ENCODE data around the gene MUS81.

Gene MUS81

DNA sequence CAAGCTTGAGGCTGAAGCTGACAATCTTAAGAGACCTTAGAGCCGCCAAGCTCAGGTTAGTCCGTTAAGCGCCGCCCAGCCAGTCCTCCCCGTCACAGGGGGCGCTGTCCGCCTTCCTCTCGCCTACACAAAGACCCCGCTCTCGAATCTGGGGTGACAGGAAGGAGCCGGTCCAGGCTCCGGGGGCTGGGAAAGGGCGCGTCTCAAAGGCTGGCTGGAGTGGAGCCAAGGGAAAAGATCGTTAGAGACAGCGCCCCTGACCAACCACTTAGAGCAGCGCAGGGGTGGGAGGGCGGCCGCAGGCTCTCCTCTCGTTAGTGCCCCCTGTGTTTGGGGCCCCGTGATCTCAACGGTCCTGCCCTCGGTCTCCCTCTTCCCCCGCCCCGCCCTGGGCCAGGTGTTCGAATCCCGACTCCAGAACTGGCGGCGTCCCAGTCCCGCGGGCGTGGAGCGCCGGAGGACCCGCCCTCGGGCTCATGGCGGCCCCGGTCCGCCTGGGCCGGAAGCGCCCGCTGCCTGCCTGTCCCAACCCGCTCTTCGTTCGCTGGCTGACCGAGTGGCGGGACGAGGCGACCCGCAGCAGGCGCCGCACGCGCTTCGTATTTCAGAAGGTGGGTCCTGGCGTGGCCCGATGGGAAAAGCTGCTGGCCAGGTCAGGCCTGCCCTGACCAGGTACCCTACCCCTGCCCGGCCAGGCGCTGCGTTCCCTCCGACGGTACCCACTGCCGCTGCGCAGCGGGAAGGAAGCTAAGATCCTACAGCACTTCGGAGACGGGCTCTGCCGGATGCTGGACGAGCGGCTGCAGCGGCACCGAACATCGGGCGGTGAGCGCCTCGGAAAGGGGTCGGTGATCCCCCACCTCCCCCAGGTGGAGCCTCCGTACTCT, at the start of gene MUS81:
Gene MUS81 (plus strand): TSS at position 156 of the 887 bp plus-strand sequence. CDS start 321 bp downstream, at position 477.
- H3K9me3 ChIP-seq (ENCODE audit: insufficient read depth, low read length) = no peaks in the 10 kb centered on the region
- peak within 1 kb of the TSS; percentile 97 for H3K9ac ChIP-seq (ENCODE audit: low read length)
- H3K79me2 ChIP-seq (ENCODE audit: insufficient read depth, low read length) = peaks cover 41% of the 10 kb centered on the region
- H3K27ac ChIP-seq (ENCODE audit: low read depth, low read length) = peak within 1 kb of the TSS; percentile 90
- peak within 1 kb of the TSS; percentile 65 for H3K4me3 ChIP-seq (ENCODE audit: insufficient read depth, low read length, poor library complexity, severe bottlenecking)
- H3K9me2 ChIP-seq (replicated peaks; ENCODE audit: insufficient read depth, low read length) = no peaks in the 10 kb centered on the region
- H3K4me2 ChIP-seq (ENCODE audit: low read depth, low read length, poor library complexity, severe bottlenecking) = peak within 1 kb of the TSS; percentile 94
- peak within 1 kb of the TSS; percentile 21 for H2AFZ ChIP-seq (ENCODE audit: low read depth, low read length, severe bottlenecking)
- H3K27me3 ChIP-seq (ENCODE audit: low read length) = no peaks in the 10 kb centered on the region
- peaks cover 12% of the 10 kb centered on the region for H3K36me3 ChIP-seq (ENCODE audit: low read length)
- peaks cover 12% of the 10 kb centered on the region for H4K20me1 ChIP-seq (ENCODE audit: low read depth, low read length)
- TF ChIP-seq, protein P1, sequence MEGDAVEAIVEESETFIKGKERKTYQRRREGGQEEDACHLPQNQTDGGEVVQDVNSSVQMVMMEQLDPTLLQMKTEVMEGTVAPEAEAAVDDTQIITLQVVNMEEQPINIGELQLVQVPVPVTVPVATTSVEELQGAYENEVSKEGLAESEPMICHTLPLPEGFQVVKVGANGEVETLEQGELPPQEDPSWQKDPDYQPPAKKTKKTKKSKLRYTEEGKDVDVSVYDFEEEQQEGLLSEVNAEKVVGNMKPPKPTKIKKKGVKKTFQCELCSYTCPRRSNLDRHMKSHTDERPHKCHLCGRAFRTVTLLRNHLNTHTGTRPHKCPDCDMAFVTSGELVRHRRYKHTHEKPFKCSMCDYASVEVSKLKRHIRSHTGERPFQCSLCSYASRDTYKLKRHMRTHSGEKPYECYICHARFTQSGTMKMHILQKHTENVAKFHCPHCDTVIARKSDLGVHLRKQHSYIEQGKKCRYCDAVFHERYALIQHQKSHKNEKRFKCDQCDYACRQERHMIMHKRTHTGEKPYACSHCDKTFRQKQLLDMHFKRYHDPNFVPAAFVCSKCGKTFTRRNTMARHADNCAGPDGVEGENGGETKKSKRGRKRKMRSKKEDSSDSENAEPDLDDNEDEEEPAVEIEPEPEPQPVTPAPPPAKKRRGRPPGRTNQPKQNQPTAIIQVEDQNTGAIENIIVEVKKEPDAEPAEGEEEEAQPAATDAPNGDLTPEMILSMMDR (IDR thresholded peaks at IDR 0.05; ENCODE audit: insufficient read depth, low read length, poor library complexity, severe bottlenecking) = peak; percentile 99
- no peak for TF ChIP-seq EZH2phosphoT487 (conservative IDR thresholded peaks at IDR 0.05; ENCODE audit: low read length)
- H3F3A ChIP-seq (ENCODE audit: insufficient read depth) = peaks cover 16% of the 10 kb centered on the region

- Histone ChIP-seq H3K27ac (ENCODE audit: low read depth, low read length) (no peak overlapping the region), H3K36me3 (ENCODE audit: low read length) (no peaks in the 10 kb centered on the region), H4K20me1 (ENCODE audit: low read depth, low read length) (no peaks in the 10 kb centered on the region), H3K4me3 (ENCODE audit: insufficient read depth, low read length, poor library complexity, severe bottlenecking) (no peak overlapping the region), H3K4me2 (ENCODE audit: low read depth, low read length, poor library complexity, severe bottlenecking) (no peak overlapping the region), H3K9me3 (ENCODE audit: insufficient read depth, low read length) (no peaks in the 10 kb centered on the region), H3K9me2 (replicated peaks; ENCODE audit: insufficient read depth, low read length) (no peaks in the 10 kb centered on the region), H3K9ac (ENCODE audit: low read length) (no peak overlapping the region), H3K27me3 (ENCODE audit: low read length) (no peaks in the 10 kb centered on the region), H2AFZ (ENCODE audit: low read depth, low read length, severe bottlenecking) (no peak overlapping the region), H3K79me2 (ENCODE audit: insufficient read depth, low read length) (no peaks in the 10 kb centered on the region), H3F3A (ENCODE audit: insufficient read depth) (no peaks in the 10 kb centered on the region)
- no peak for TF ChIP-seq EZH2phosphoT487 (conservative IDR thresholded peaks at IDR 0.05; ENCODE audit: low read length)
- TF ChIP-seq, protein P1 (IDR thresholded peaks at IDR 0.05; ENCODE audit: insufficient read depth, low read length, poor library complexity, severe bottlenecking) = no peak
Observed at GRCh38 chr11:65811764-65812475, 48.3 kb upstream of the MUS81 start.

- Histone ChIP-seq H3K36me3 (ENCODE audit: low read length) (no peaks in the 10 kb centered on the region), H3K9me2 (replicated peaks; ENCODE audit: insufficient read depth, low read length) (no peaks in the 10 kb centered on the region)
- no peak for TF ChIP-seq EZH2phosphoT487 (conservative IDR thresholded peaks at IDR 0.05; ENCODE audit: low read length)
- TF ChIP-seq, protein P1 (IDR thresholded peaks at IDR 0.05; ENCODE audit: insufficient read depth, low read length, poor library complexity, severe bottlenecking) = no peak
Observed at GRCh38 chr11:65814131-65814985, 45.9 kb upstream of the MUS81 start.

More at GRCh38 chr11:65814131-65814985, 45.9 kb upstream of the MUS81 start:
- H3F3A ChIP-seq (ENCODE audit: insufficient read depth) = no peaks in the 10 kb centered on the region
- H2AFZ ChIP-seq (ENCODE audit: low read depth, low read length, severe bottlenecking) = no peak overlapping the region
- no peak overlapping the region for H3K4me3 ChIP-seq (ENCODE audit: insufficient read depth, low read length, poor library complexity, severe bottlenecking)
- no peak overlapping the region for H3K27ac ChIP-seq (ENCODE audit: low read depth, low read length)
- H3K79me2 ChIP-seq (ENCODE audit: insufficient read depth, low read length) = no peaks in the 10 kb centered on the region
- no peaks in the 10 kb centered on the region for H3K9me3 ChIP-seq (ENCODE audit: insufficient read depth, low read length)
- H3K9ac ChIP-seq (ENCODE audit: low read length) = no peak overlapping the region
- H3K4me2 ChIP-seq (ENCODE audit: low read depth, low read length, poor library complexity, severe bottlenecking) = no peak overlapping the region
- no peaks in the 10 kb centered on the region for H3K27me3 ChIP-seq (ENCODE audit: low read length)
- no peaks in the 10 kb centered on the region for H4K20me1 ChIP-seq (ENCODE audit: low read depth, low read length)
